ENCODE data around the gene CSGALNACT2.
"Not testable (repeated sequence)": the region's sequence is repeated elsewhere in the genome, so short reads cannot be mapped to it uniquely, and the experiment has no call there.

CSGALNACT2 gene

GRCh38 chr10:43138021-43138756 is at the start of gene CSGALNACT2:
TSS of gene CSGALNACT2 (plus strand) at chr10:43138445. CDS start at chr10:43155150, 16,705 bp downstream.
- Mint-ChIP-seq H3K4me3 (peak within 1 kb of the TSS; percentile 99), H3K27ac (peak within 1 kb of the TSS; percentile 97 to 99), H3K9me3 (no peaks in the 10 kb centered on the region), H3K4me1 (peaks cover 67% of the 10 kb centered on the region), H3K27me3 (no peaks in the 10 kb centered on the region)
- DNase-seq (peak; percentile 89 to 90), ATAC-seq (peak; percentile 88)

GRCh38 chr10:43089519-43089918 is 48.7 kb upstream of the CSGALNACT2 start:
- DNase-seq (no peak), ATAC-seq (no peak)
- no peak overlapping the region for H3K27ac Mint-ChIP-seq
- peaks cover 16% of the 10 kb centered on the region for H3K27me3 Mint-ChIP-seq
- peaks cover 0 to 5% of the 10 kb centered on the region in 2 donors for H3K9me3 Mint-ChIP-seq
- H3K4me3 Mint-ChIP-seq = no peak overlapping the region
- peaks cover under 1% of the 10 kb centered on the region for H3K4me1 Mint-ChIP-seq

- peak overlapping the region in 1 of 2 donors; percentile 35 for H3K27ac Mint-ChIP-seq
- H3K9me3 Mint-ChIP-seq = peaks cover 0 to 5% of the 10 kb centered on the region in 2 donors
- peaks cover 12% of the 10 kb centered on the region for H3K27me3 Mint-ChIP-seq
- ATAC-seq (no peak), DNase-seq (no peak)
- H3K4me1 Mint-ChIP-seq = no peaks in the 10 kb centered on the region
- no peak overlapping the region for H3K4me3 Mint-ChIP-seq
Measured at GRCh38 chr10:43090188-43090587, 48.1 kb upstream of the CSGALNACT2 start.

- Mint-ChIP-seq H3K4me1 (no peaks in the 10 kb centered on the region), H3K4me3 (no peak overlapping the region), H3K9me3 (peaks cover 0 to 5% of the 10 kb centered on the region in 2 donors), H3K27me3 (peaks cover 8% of the 10 kb centered on the region), H3K27ac (no peak overlapping the region)
- ATAC-seq (no peak), DNase-seq (no peak)
Measured at GRCh38 chr10:43090664-43091063, 47.6 kb upstream of the CSGALNACT2 start.

GRCh38 chr10:43091846-43092245 is 46.4 kb upstream of the CSGALNACT2 start:
- no peak overlapping the region for H3K27ac Mint-ChIP-seq
- DNase-seq = no peak
- H3K27me3 Mint-ChIP-seq = peaks cover 8% of the 10 kb centered on the region
- peaks cover 0 to 5% of the 10 kb centered on the region in 2 donors for H3K9me3 Mint-ChIP-seq
- ATAC-seq = no peak
- no peak overlapping the region for H3K4me3 Mint-ChIP-seq
- no peaks in the 10 kb centered on the region for H3K4me1 Mint-ChIP-seq

GRCh38 chr10:43093423-43094076 is 44.7 kb upstream of the CSGALNACT2 start:
- Mint-ChIP-seq H3K4me3 (no peak overlapping the region), H3K9me3 (no peaks in the 10 kb centered on the region)
- ATAC-seq = peak; percentile 56

GRCh38 chr10:43094085-43094484 is 44.2 kb upstream of the CSGALNACT2 start:
- no peaks in the 10 kb centered on the region for H3K9me3 Mint-ChIP-seq

More at GRCh38 chr10:43093423-43094076, 44.7 kb upstream of the CSGALNACT2 start:
- no peak for DNase-seq
- no peak overlapping the region for H3K27ac Mint-ChIP-seq
- H3K4me1 Mint-ChIP-seq = no peaks in the 10 kb centered on the region
- H3K27me3 Mint-ChIP-seq = peaks cover 8% of the 10 kb centered on the region

GRCh38 chr10:43099339-43099738 is 38.9 kb upstream of the CSGALNACT2 start:
- DNase-seq, H3K4me1 Mint-ChIP-seq, H3K9me3 Mint-ChIP-seq, H3K4me3 Mint-ChIP-seq, H3K27ac Mint-ChIP-seq, ATAC-seq: not testable (repeated sequence)
- peaks cover 40% of the 10 kb centered on the region for H3K27me3 Mint-ChIP-seq

More at GRCh38 chr10:43094085-43094484, 44.2 kb upstream of the CSGALNACT2 start:
- DNase-seq (no peak), ATAC-seq (no peak)
- H3K27ac Mint-ChIP-seq = no peak overlapping the region
- H3K4me3 Mint-ChIP-seq = no peak overlapping the region
- no peaks in the 10 kb centered on the region for H3K4me1 Mint-ChIP-seq
- peaks cover 8% of the 10 kb centered on the region for H3K27me3 Mint-ChIP-seq

GRCh38 chr10:43099928-43100327 is 38.3 kb upstream of the CSGALNACT2 start:
- peaks cover 3% of the 10 kb centered on the region for H3K4me1 Mint-ChIP-seq
- no peaks in the 10 kb centered on the region for H3K9me3 Mint-ChIP-seq
- peaks cover 46% of the 10 kb centered on the region for H3K27me3 Mint-ChIP-seq
- DNase-seq (no peak), ATAC-seq (no peak)
- H3K4me3 Mint-ChIP-seq = no peak overlapping the region
- no peak overlapping the region for H3K27ac Mint-ChIP-seq

- no peak overlapping the region for H3K4me3 Mint-ChIP-seq
- no peak overlapping the region for H3K27ac Mint-ChIP-seq
- peaks cover 50% of the 10 kb centered on the region for H3K27me3 Mint-ChIP-seq
- H3K4me1 Mint-ChIP-seq = peaks cover 7% of the 10 kb centered on the region
- ATAC-seq (no peak), DNase-seq (no peak)
- H3K9me3 Mint-ChIP-seq = no peaks in the 10 kb centered on the region
Measured at GRCh38 chr10:43100366-43100765, 37.9 kb upstream of the CSGALNACT2 start.

- Mint-ChIP-seq H3K9me3 (no peaks in the 10 kb centered on the region), H3K4me1 (peaks cover 24% of the 10 kb centered on the region), H3K4me3 (no peak overlapping the region), H3K27me3 (peaks cover 51% of the 10 kb centered on the region), H3K27ac (no peak overlapping the region)
- ATAC-seq (no peak), DNase-seq (no peak)
Measured at GRCh38 chr10:43102063-43102828, 36.0 kb upstream of the CSGALNACT2 start.

GRCh38 chr10:43105102-43105955 is 32.9 kb upstream of the CSGALNACT2 start:
- peak; percentile 87 for ATAC-seq
- Mint-ChIP-seq H3K27ac (peak overlapping the region in 1 of 2 donors; percentile 9), H3K27me3 (peaks cover 43% of the 10 kb centered on the region), H3K4me3 (peak overlapping the region; percentile 80 to 82), H3K9me3 (no peaks in the 10 kb centered on the region), H3K4me1 (peaks cover 29% of the 10 kb centered on the region)
- peak; percentile 82 to 87 for DNase-seq

- no peak for ATAC-seq
- Mint-ChIP-seq H3K4me3 (peak overlapping the region in 1 of 2 donors; percentile 37), H3K4me1 (peaks cover 35% of the 10 kb centered on the region), H3K9me3 (no peaks in the 10 kb centered on the region), H3K27me3 (peaks cover 43% of the 10 kb centered on the region), H3K27ac (no peak overlapping the region)
- DNase-seq = no peak
Measured at GRCh38 chr10:43105956-43106229, 32.4 kb upstream of the CSGALNACT2 start.

- H3K27me3 Mint-ChIP-seq = peaks cover 39% of the 10 kb centered on the region
- ATAC-seq (no peak), DNase-seq (no peak)
- H3K4me1 Mint-ChIP-seq = peaks cover 35% of the 10 kb centered on the region
- H3K4me3 Mint-ChIP-seq = peak overlapping the region in 1 of 2 donors; percentile 37
- H3K9me3 Mint-ChIP-seq = no peaks in the 10 kb centered on the region
- H3K27ac Mint-ChIP-seq = no peak overlapping the region
Measured at GRCh38 chr10:43106256-43107091, 31.8 kb upstream of the CSGALNACT2 start.

Data from stimulated activated naive CD8-positive, alpha-beta T cell treated with anti-CD3 and anti-CD28 coated beads, Interleukin-15, amount 100 ng/mL, for 72 hours (primary cell).